Esophagus muscularis mucosa (tissue), 4 donors: ENCODE measurements around the gene AGPAT4. TPM values are rescaled to one million over a fixed set of nuclear protein-coding genes. Genes with fewer than 3 reads are reported as not detected.

ENCODE experiments used
- DNase-seq: peaks from one replicate; pipeline ENCODE4 v3.0.0-alpha.2; 2017; ENCODE audit errors: extremely low spot score
- H3K27ac ChIP-seq, 4 donors: fragments of 200-600 bp; sonication (generic); replicated peaks in 1 of 4; 1 replicate in 3 of 4; 2 replicates in 1 of 4; pipeline ENCODE4 v1.5.1; 2016 to 2019; ENCODE audit warnings: mild to moderate bottlenecking in 1 of 4
- H3K27me3 ChIP-seq, 4 donors: fragments of 200-600 bp; sonication (generic); one replicate each; pipeline versions ENCODE4 v1.5.1 to v1.6.0; 2016 to 2019
- H3K36me3 ChIP-seq, 4 donors: fragments of 200-600 bp; sonication (generic); one replicate each; pipeline ENCODE4 v1.5.1; 2016 to 2019
- H3K4me1 ChIP-seq, 4 donors: fragments of 200-600 bp; sonication (generic); one replicate each; pipeline ENCODE4 v1.5.1; 2016 to 2019
- H3K4me3 ChIP-seq, 4 donors: fragments of 200-600 bp; sonication (generic); 1 replicate in 2 of 4; 2 replicates in 2 of 4; pipeline ENCODE4 v1.5.1; 2016 to 2019; ENCODE audit warnings: mild to moderate bottlenecking in 4 of 4, moderate library complexity in 1 of 4
- H3K9me3 ChIP-seq, 4 donors: fragments of 200-600 bp; sonication (generic); 1 replicate in 3 of 4; 2 replicates in 1 of 4; pipeline ENCODE4 v1.5.1; 2016 to 2019
- CTCF ChIP-seq, 3 experiments: fragments of 200-600 bp in 2 of 3; fragments of 450-650 bp in 1 of 3; sonication (generic) in 2 of 3; IDR thresholded peaks; one replicate each; pipeline ENCODE4 v1.5.1; 2017 to 2019; ENCODE audit warnings: antibody characterized with exemption in 3 of 3, mild to moderate bottlenecking in 2 of 3, moderate library complexity in 1 of 3
- EP300 ChIP-seq: sonication (generic); formaldehyde crosslinking; IDR thresholded peaks from one replicate; pipeline ENCODE4 v1.6.1; 2017; ENCODE audit warnings: antibody characterized with exemption
- POLR2A ChIP-seq: fragments of 450-650 bp; IDR thresholded peaks from one replicate; pipeline ENCODE4 v1.6.1; 2017; ENCODE audit warnings: antibody characterized with exemption, moderate library complexity, mild to moderate bottlenecking, low read depth
- POLR2AphosphoS5 ChIP-seq, 2 donors: sonication (generic); formaldehyde crosslinking; IDR thresholded peaks; one replicate each; pipeline ENCODE4 v1.6.1; 2017; ENCODE audit warnings: antibody characterized with exemption in 2 of 2
- WGBS: methylation state at CpG from one replicate; pipeline ENCODE4 v1.1.5; 2018; 5-methylcytosine and 5-hydroxymethylcytosine counted together
- intact Hi-C: fragments of 100-400 bp; cut with DNase I; formaldehyde crosslinking; loops from one replicate; pipeline ENCODE4 v1.15.1; 2023
- total RNA-seq, 4 donors: library from RNA; depleted of rRNA; stranded (reverse); fragments of >200 nt; gene quantifications; one replicate each; pipeline versions ENCODE4 v1.1.0 to v1.2.1, GENCODE V29; 2016

AGPAT4 gene
- total RNA-seq, 4 donors from 2014 or later: 7.9 to 12.6 (median 10.0) TPM

DNA sequence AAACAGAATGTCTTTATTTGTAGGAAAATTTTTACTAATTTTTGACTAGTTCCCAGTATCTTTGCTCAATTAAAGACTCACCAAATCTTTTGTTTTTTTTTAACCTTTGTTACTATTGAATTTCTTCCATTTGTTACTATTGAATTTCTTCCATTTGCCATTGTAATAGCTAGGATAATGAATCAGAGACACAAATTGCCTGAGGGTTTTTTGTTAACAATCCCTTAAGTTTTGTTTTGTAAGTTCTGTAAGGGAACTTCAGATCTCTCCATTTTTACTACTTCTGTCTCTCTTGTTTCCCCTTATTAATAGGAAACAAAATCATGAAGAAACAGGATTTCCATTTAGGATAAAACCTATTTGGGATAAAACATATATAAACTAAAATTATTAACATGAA lies 177.9 kb downstream of the AGPAT4 start:
- Histone ChIP-seq H3K9me3 (no peaks in the 10 kb centered on the region), H3K4me3 (no peak overlapping the region), H3K4me1 (no peaks in the 10 kb centered on the region), H3K36me3 (peaks cover 31 to 93% (median 70%) of the 10 kb centered on the region in 4 donors), H3K27ac (no peak overlapping the region), H3K27me3 (no peaks in the 10 kb centered on the region)
- intact Hi-C loops: no loop called here
- no peak for DNase-seq
- TF ChIP-seq POLR2AphosphoS5 (IDR thresholded peaks at IDR 0.05) (no peak), POLR2A (no peak), EP300 (no peak), CTCF (IDR thresholded peaks at IDR 0.05) (no peak)

DNA sequence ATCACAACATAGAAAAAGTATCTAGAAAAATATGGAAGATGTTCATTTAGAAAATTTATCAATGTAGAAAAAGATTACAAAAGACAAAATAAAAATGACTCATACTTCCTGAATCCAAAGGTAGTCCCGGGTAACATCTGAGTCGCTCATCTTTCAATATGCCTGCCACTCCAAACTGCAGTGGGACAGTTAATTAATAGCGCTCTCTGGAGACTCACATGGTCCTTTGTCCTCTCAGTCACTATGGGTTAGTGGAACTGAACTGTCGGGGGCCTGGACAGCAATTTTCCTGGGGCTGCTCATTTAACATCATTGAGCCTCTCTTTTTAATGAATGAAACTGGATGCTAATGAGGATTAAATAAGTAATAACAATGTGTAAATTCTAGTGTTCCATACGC lies 178.9 kb downstream of the AGPAT4 start:
- Histone ChIP-seq H3K9me3 (no peaks in the 10 kb centered on the region), H3K4me3 (no peak overlapping the region), H3K4me1 (no peaks in the 10 kb centered on the region), H3K27ac (no peak overlapping the region), H3K36me3 (peaks cover 30 to 94% (median 66%) of the 10 kb centered on the region in 4 donors), H3K27me3 (no peaks in the 10 kb centered on the region)
- intact Hi-C loops: no loop called here
- no peak for TF ChIP-seq POLR2A
- TF ChIP-seq CTCF (IDR thresholded peaks at IDR 0.05): no peak
- TF ChIP-seq POLR2AphosphoS5 (IDR thresholded peaks at IDR 0.05): no peak
- TF ChIP-seq EP300: no peak
- DNase-seq: no peak
- 80% methylated on average over 5 of the region's 5 CpGs for WGBS

- Histone ChIP-seq H3K9me3 (no peaks in the 10 kb centered on the region), H3K27ac (no peak overlapping the region), H3K4me1 (no peaks in the 10 kb centered on the region), H3K36me3 (peaks cover 43 to 94% (median 68%) of the 10 kb centered on the region in 4 donors), H3K4me3 (no peak overlapping the region), H3K27me3 (no peaks in the 10 kb centered on the region)
- no peak for DNase-seq
- TF ChIP-seq POLR2AphosphoS5 (IDR thresholded peaks at IDR 0.05) (no peak), CTCF (IDR thresholded peaks at IDR 0.05) (no peak), EP300 (no peak)
- intact Hi-C loops: no loop called here
- WGBS: 82% methylated on average over 6 of the region's 6 CpGs
These were observed 181.7 kb downstream of the AGPAT4 start for GRCh38 chr6:161091972-161092701.

DNA sequence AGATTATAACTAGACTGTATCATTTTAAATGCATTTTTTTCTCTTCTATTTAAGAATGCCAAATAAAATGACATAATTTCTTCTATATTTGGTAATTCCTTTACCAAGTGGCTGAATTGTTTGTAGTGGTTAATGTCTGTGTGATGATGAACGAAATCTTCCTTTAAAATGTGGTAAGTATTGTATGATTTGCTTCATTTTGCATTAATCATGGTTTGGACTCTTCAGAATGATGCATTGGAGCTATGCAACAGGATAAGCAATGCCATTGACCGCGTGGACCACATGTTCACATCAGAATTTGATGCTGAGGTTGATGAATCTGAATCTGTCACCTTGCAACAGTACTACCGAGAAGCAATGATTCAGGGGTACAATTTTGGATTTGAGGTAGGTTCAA lies 182.7 kb downstream of the AGPAT4 start:
- intact Hi-C loops: no loop called here
- TF ChIP-seq EP300 (no peak), POLR2A (no peak), POLR2AphosphoS5 (IDR thresholded peaks at IDR 0.05) (no peak), CTCF (IDR thresholded peaks at IDR 0.05) (no peak)
- H3K36me3 ChIP-seq: peaks cover 47 to 94% (median 71%) of the 10 kb centered on the region in 4 donors

More for the DNA sequence above, 182.7 kb downstream of the AGPAT4 start:
- H3K4me3 ChIP-seq: no peak overlapping the region
- H3K9me3 ChIP-seq: no peaks in the 10 kb centered on the region
- no peak overlapping the region for H3K27ac ChIP-seq
- no peaks in the 10 kb centered on the region for H3K4me1 ChIP-seq
- DNase-seq: no peak
- H3K27me3 ChIP-seq: no peaks in the 10 kb centered on the region
- 91% methylated on average over 4 of the region's 4 CpGs for WGBS
